Type B pancreatic cell (in vitro differentiated cells): Measurements from ENCODE around the gene OLFML1. TPM values are rescaled to one million over a fixed set of nuclear protein-coding genes. Genes with fewer than 3 reads are reported as not detected.
A peak's percentile ranks its signal among the peaks of the same experiment; 100 is the strongest.

Source experiments
- DNase-seq: peaks from one replicate; pipeline ENCODE4 v3.0.0; 2021; ENCODE audit warnings: mixed read lengths; ENCODE audit not compliant: unreplicated experiment; ENCODE audit errors: extremely low spot score
- H3K27ac Mint-ChIP-seq: 2 replicates; pipeline ENCODE4 v1.8.0; 2021; ENCODE audit warnings: mild to moderate bottlenecking, mixed read lengths
- H3K27me3 Mint-ChIP-seq: 2 replicates; pipeline ENCODE4 v1.8.0; 2021; ENCODE audit warnings: mixed read lengths
- H3K36me3 Mint-ChIP-seq: 2 replicates; pipeline ENCODE4 v1.8.0; 2021; ENCODE audit warnings: mixed read lengths
- H3K4me1 Mint-ChIP-seq: one replicate; pipeline ENCODE4 v1.8.0; 2021; ENCODE audit warnings: mixed read lengths; ENCODE audit not compliant: unreplicated experiment
- H3K4me3 Mint-ChIP-seq: 2 replicates; pipeline ENCODE4 v1.8.0; 2021; ENCODE audit warnings: mild to moderate bottlenecking, mixed read lengths
- H3K9me3 Mint-ChIP-seq: 2 replicates; pipeline ENCODE4 v1.8.0; 2021; ENCODE audit warnings: mixed read lengths
- total RNA-seq: library from RNA; stranded (reverse); gene quantifications from 2 replicates; pipeline ENCODE4 v1.2.1, GENCODE V29; 2021; ENCODE audit warnings: low replicate concordance
- TF ChIP-seq, protein P1 (sequence below): fragments of 200-600 bp; sonication (generic); conservative IDR thresholded peaks from 2 replicates; pipeline ENCODE4 v1.5.0; 2021; ENCODE audit warnings: antibody characterized with exemption, mild to moderate bottlenecking

The OLFML1 gene
- total RNA-seq, 1 donor from 2014 or later, result 11.8 TPM

DNA sequence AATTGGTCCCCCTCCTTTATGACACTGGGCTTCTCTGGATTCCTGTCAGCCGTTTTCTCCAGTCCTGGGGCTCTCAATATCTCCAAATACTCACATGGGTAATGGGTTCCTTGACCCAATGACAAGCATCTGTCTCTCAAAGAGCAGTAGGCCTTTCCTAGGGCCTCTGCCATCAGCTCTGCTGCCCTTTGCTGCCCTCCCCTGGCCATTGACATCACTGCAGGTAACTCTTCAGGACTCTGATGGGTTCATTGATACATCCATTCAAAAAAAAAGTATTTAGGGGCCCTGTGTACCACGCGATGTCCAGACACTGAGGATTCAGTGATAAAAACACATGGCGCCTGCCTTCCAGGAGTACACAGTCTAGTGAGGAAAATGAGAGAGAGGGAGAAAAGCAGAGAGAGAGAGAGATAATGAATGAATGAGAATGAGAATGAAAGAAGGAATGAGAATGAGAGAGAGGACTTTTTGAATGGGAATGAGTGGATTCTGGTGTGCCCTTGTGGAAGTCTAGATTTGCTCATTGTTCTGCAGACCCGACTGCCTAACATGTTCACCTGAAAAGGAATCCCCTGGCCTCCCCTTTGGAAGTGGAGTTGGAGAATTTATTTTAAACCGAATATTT lies 42.6 kb upstream of the OLFML1 start:
- Mint-ChIP-seq H3K36me3 (no peaks in the 10 kb centered on the region), H3K27me3 (no peaks in the 10 kb centered on the region), H3K9me3 (no peaks in the 10 kb centered on the region), H3K4me3 (no peak overlapping the region), H3K4me1 (peaks cover 19% of the 10 kb centered on the region), H3K27ac (no peak overlapping the region)
- TF ChIP-seq, protein P1, sequence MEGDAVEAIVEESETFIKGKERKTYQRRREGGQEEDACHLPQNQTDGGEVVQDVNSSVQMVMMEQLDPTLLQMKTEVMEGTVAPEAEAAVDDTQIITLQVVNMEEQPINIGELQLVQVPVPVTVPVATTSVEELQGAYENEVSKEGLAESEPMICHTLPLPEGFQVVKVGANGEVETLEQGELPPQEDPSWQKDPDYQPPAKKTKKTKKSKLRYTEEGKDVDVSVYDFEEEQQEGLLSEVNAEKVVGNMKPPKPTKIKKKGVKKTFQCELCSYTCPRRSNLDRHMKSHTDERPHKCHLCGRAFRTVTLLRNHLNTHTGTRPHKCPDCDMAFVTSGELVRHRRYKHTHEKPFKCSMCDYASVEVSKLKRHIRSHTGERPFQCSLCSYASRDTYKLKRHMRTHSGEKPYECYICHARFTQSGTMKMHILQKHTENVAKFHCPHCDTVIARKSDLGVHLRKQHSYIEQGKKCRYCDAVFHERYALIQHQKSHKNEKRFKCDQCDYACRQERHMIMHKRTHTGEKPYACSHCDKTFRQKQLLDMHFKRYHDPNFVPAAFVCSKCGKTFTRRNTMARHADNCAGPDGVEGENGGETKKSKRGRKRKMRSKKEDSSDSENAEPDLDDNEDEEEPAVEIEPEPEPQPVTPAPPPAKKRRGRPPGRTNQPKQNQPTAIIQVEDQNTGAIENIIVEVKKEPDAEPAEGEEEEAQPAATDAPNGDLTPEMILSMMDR, result peak; percentile 88
- peak; percentile 79 for DNase-seq

DNA sequence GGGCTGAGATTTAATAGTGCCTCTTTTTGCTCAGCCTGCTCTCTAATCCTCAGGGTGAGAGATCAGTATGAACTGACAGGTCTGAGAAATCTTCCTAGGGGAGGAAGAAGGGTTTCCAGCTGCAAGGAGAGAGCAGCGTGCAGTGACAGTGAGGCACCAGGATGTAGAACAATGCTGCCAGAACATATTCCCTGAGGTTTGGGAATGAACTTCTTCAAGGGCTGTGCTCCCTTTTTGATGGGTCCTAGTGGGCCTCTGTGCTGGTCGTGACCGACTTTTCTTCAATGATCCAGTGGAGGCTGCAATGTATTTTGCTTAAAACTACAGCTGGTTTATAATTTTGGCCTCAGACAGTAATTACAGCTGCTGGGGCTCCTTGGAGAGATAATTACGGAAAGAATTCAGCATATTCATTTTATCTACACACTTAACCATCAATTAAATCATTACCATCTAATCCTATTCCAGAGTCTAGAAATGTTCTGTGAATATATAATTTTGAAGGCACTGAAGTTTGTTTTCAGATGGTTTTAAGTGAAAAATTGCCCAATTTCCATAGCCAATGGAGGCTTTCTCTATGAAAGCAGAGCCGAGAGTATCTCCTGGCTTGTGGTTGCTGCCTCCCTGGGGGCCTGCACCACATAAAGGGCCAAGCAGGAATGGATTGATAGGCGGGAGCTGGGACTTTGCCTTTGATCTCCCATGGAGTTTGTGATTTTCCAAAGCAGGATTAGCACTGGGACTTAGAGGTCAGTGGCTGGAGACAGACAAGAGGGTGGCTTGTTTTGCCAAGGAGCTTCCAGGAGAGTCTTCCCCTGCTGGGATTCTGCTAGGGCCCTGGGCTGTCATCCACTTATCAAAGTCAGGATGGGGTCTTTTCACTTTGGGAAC lies 41.0 kb upstream of the OLFML1 start:
- H3K4me1 Mint-ChIP-seq, result peaks cover 12% of the 10 kb centered on the region
- no peak overlapping the region for H3K4me3 Mint-ChIP-seq
- H3K9me3 Mint-ChIP-seq, result no peaks in the 10 kb centered on the region
- no peak overlapping the region for H3K27ac Mint-ChIP-seq
- H3K27me3 Mint-ChIP-seq, result no peaks in the 10 kb centered on the region
- no peaks in the 10 kb centered on the region for H3K36me3 Mint-ChIP-seq
- DNase-seq, result no peak
- TF ChIP-seq, protein P1, result no peak

DNA sequence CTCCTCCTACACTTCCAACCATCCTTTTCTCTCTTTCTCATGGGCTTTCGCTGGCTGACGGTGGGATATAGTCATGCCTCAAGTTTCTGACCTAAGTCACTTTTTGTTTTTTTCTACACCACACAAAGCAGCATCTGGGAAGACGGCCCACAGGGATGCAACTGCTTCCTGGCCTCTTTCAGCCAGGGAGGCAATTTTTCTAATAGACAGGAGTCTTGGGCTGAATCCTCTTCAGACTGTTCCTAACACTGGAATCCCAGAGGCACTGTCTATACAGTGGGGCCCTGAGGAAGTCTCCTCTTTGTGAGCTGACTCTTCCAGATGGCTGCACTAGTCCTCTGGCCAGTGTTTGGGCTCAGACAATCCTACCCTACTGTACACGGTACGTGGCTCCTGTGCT lies 39.7 kb upstream of the OLFML1 start:
- TF ChIP-seq, protein P1, result no peak
- H3K27ac Mint-ChIP-seq, result no peak overlapping the region

DNA sequence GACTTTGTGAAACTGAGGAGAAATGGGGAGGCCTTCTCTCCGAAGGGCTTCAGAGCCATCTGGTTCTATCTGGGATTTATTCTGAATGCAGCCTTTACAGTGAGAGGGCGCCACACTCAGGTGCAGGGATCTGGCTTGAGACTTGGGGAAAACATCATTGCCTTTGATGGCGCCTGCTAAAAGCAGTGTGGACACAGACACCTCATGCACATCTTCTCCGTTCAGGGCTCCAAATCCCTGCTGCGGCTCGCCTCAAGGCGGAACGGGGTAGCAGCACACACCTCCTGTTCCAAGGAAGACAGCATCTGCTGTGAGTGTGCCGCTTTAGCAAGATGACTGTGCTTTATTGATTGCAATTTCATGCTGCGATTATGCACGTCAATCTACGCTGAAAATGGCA lies 37.1 kb upstream of the OLFML1 start:
- no peaks in the 10 kb centered on the region for H3K27me3 Mint-ChIP-seq
- peaks cover 26% of the 10 kb centered on the region for H3K4me1 Mint-ChIP-seq
- no peaks in the 10 kb centered on the region for H3K36me3 Mint-ChIP-seq
- H3K27ac Mint-ChIP-seq, result no peak overlapping the region
- H3K9me3 Mint-ChIP-seq, result no peaks in the 10 kb centered on the region
- H3K4me3 Mint-ChIP-seq, result no peak overlapping the region
- TF ChIP-seq, protein P1, result no peak
- DNase-seq, result no peak

More for the DNA sequence above, 39.7 kb upstream of the OLFML1 start:
- Mint-ChIP-seq H3K27me3 (no peaks in the 10 kb centered on the region), H3K4me1 (peaks cover 14% of the 10 kb centered on the region), H3K36me3 (no peaks in the 10 kb centered on the region), H3K9me3 (no peaks in the 10 kb centered on the region), H3K4me3 (no peak overlapping the region)
- DNase-seq, result no peak

DNA sequence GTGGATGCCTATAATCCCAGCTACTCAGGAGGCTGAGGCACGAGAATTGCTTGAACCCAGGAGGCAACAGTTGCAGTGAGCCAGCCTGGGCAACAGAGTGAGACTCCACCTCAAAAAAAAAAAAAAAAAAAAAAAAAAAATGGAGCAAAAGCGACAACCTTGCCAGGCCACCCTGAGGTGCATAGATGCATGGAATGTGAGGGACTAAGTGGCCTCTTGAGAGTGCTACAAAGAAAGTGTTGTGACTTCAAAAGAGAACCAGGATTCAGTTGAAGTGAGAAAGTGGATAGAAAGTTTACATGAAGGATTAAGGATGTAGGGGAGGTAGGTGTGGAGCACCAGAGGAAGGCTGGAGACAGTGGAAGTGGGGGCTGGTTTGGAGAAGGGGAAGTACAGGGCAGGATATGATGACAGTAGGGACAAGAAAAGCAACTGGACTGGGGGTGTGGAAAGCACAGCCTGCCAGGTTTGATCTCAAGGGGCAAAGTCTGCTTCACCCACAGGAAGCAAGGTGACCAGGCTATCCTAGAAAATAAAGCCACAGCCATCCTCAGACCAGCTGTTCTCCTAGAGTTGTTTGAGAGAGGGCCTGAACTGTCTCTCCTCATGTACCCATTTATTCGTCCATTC lies 36.0 kb upstream of the OLFML1 start:
- DNase-seq, result no peak
- Mint-ChIP-seq H3K4me3 (no peak overlapping the region), H3K27ac (no peak overlapping the region), H3K27me3 (no peaks in the 10 kb centered on the region), H3K9me3 (no peaks in the 10 kb centered on the region), H3K4me1 (peaks cover 26% of the 10 kb centered on the region), H3K36me3 (no peaks in the 10 kb centered on the region)
- TF ChIP-seq, protein P1, result no peak
